HepG2 (cell line): ENCODE results near the gene RTBDN. TPM values are rescaled to one million over a fixed set of nuclear protein-coding genes. Genes with fewer than 3 reads are reported as not detected.

Experiments used
- CBFB ChIP-seq: sonication (generic); formaldehyde crosslinking; IDR thresholded peaks from 2 replicates; pipeline ENCODE4 v1.4.0; 2020; ENCODE audit warnings: missing genetic modification reagents
- FOXO1 ChIP-seq: sonication (generic); formaldehyde crosslinking; IDR thresholded peaks from 2 replicates; pipeline ENCODE4 v1.4.0; 2020; ENCODE audit warnings: missing genetic modification reagents
- HNRNPL ChIP-seq: fragments of 200-400 bp; formaldehyde crosslinking; IDR thresholded peaks from 2 replicates; pipeline ENCODE4 v1.6.1; 2017; ENCODE audit warnings: mild to moderate bottlenecking, low read depth, low read length
- ISL2 ChIP-seq: sonication (generic); formaldehyde crosslinking; IDR thresholded peaks from 2 replicates; pipeline ENCODE4 v1.5.0; 2020; ENCODE audit warnings: missing genetic modification reagents
- MED1 ChIP-seq: sonication (generic); formaldehyde crosslinking; IDR thresholded peaks from 2 replicates; pipeline ENCODE4 v1.4.0; 2020; ENCODE audit warnings: missing genetic modification reagents
- MEIS1 ChIP-seq: sonication (generic); formaldehyde crosslinking; IDR thresholded peaks from 2 replicates; pipeline ENCODE4 v1.9.0; 2021; ENCODE audit warnings: mild to moderate bottlenecking, missing genetic modification reagents, moderate library complexity, borderline replicate concordance
- NFKBIZ ChIP-seq: IDR thresholded peaks from 2 replicates; pipeline ENCODE4 v1.6.1; 2018; ENCODE audit warnings: missing genetic modification reagents, missing compliant biosample characterization
- PAF1 ChIP-seq: IDR thresholded peaks from 2 replicates; pipeline ENCODE4 v1.6.1; 2016; ENCODE audit warnings: missing genetic modification reagents, missing compliant biosample characterization
- RFX1 ChIP-seq: fragments of 450-650 bp; IDR thresholded peaks from 2 replicates; pipeline ENCODE4 v1.6.1; 2017
- TARDBP ChIP-seq: sonication (generic); formaldehyde crosslinking; IDR thresholded peaks from 2 replicates; pipeline ENCODE4 v1.8.0; 2022; ENCODE audit warnings: mild to moderate bottlenecking, missing genetic modification reagents
- ZBTB21 ChIP-seq: sonication (generic); formaldehyde crosslinking; IDR thresholded peaks from 2 replicates; pipeline ENCODE4 v1.4.0; 2020; ENCODE audit warnings: missing genetic modification reagents
- ZC3H13 ChIP-seq: sonication (generic); formaldehyde crosslinking; IDR thresholded peaks from 2 replicates; pipeline ENCODE4 v1.8.1; 2023; ENCODE audit warnings: mild to moderate bottlenecking, missing genetic modification reagents, moderate library complexity
- ZKSCAN8 ChIP-seq: IDR thresholded peaks from 2 replicates; pipeline ENCODE4 v1.6.1; 2016; ENCODE audit warnings: borderline replicate concordance, missing genetic modification reagents, missing compliant biosample characterization
- ZNF510 ChIP-seq: sonication (generic); formaldehyde crosslinking; IDR thresholded peaks from 2 replicates; pipeline ENCODE4 v1.4.0; 2020; ENCODE audit warnings: low read depth, mild to moderate bottlenecking, missing genetic modification reagents
- ZNF607 ChIP-seq: sonication (generic); formaldehyde crosslinking; IDR thresholded peaks from 2 replicates; pipeline ENCODE4 v1.5.1; 2020; ENCODE audit warnings: missing genetic modification reagents, mild to moderate bottlenecking, borderline replicate concordance
- polyA plus RNA-seq, 8 experiments: library from polyadenylated mRNA; depleted of rRNA in 3 of 8; stranded (reverse) in 7 of 8; unstranded in 1 of 8; fragments of >200 nt; fragmentation: Illumina TruSeq in 4 of 8; extraction: Trizol in 4 of 8; gene quantifications; 2 replicates each; pipeline versions ENCODE4 v1.2.1 to v1.2.3, GENCODE V29; 2011 to 2016; ENCODE audit warnings: low read depth in 4 of 8, missing spikeins in 1 of 8, mixed read lengths in 1 of 8; ENCODE audit not compliant: insufficient read depth in 1 of 8
- total RNA-seq, 5 experiments: library from RNA; depleted of rRNA; stranded (reverse); fragments of >200 nt; fragmentation: Illumina TruSeq; extraction: Trizol; gene quantifications; 2 replicates each; pipeline ENCODE4 v1.2.3, GENCODE V29; 2016; ENCODE audit warnings: low read depth in 1 of 5
- TF ChIP-seq, protein P1 (sequence below): conservative IDR thresholded peaks from 2 replicates; pipeline ENCODE4 v1.6.1; 2018; ENCODE audit warnings: missing genetic modification reagents
- TF ChIP-seq, protein P2 (sequence below): sonication (generic); formaldehyde crosslinking; IDR thresholded peaks from 2 replicates; pipeline ENCODE4 v1.5.1; 2020; ENCODE audit warnings: missing genetic modification reagents, mild to moderate bottlenecking, borderline replicate concordance
- TF ChIP-seq, protein P3 (sequence below): sonication (generic); formaldehyde crosslinking; conservative IDR thresholded peaks from 2 replicates; pipeline ENCODE4 v1.4.0; 2020; ENCODE audit warnings: missing genetic modification reagents
- TF ChIP-seq, protein P4 (sequence below): sonication (generic); formaldehyde crosslinking; IDR thresholded peaks from 2 replicates; pipeline ENCODE4; 2020; ENCODE audit warnings: missing genetic modification reagents, mild to moderate bottlenecking, borderline replicate concordance
- TF ChIP-seq, protein P5 (sequence below): sonication (generic); formaldehyde crosslinking; IDR thresholded peaks from 2 replicates; pipeline ENCODE4 v1.9.0; 2022; ENCODE audit warnings: missing genetic modification reagents, mild to moderate bottlenecking, borderline replicate concordance

RTBDN gene
- total and polyA plus RNA-seq, 2 of the 13 experiments (the other 11 are each of a cell fraction or from before 2014, with no cell fraction given) = 0.27 to 0.48 TPM

DNA sequence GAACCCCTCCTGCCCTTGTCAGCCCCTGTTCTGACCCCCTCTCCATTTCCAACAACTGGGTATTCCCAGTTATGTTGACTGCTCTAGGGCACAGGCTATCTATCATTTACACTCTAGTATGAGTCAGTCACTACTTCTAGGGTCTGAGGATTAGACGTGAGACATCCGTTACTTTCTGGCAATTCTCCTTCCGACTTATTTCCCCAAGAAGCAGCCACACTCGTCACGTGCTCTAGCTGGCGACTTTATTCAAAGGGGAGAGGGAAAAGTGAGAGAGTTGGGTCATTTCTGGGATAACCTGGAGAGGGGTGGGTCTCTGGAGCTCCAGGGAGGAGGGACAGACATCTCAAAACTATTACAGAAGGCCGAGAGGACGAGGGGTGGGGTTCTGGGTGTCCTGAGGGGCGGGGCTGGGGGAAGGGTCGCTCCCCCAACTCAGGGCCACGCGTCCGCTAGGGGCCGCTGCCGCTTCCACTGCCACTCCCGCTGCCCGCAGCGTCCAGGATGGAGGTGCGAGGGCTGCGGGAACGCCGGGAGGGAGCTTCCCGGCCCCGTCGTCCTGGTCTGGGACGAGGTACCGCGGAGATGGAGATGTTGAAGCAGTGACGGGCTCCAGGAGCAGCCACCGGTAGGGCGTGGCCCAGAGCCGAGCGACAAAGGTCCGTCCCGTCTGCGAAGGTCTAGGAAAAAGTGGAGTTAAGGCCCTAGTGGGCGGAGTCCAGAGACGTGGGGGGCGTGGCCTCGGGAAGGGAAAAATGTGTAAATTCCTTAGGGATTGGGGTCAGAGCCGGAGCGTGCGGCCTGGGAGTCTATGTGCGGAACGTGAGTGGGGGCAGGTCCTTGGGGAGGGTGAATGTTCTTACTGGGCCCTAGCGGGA is 8.9 kb downstream of the RTBDN start (continued):
- TF ChIP-seq, protein P1, sequence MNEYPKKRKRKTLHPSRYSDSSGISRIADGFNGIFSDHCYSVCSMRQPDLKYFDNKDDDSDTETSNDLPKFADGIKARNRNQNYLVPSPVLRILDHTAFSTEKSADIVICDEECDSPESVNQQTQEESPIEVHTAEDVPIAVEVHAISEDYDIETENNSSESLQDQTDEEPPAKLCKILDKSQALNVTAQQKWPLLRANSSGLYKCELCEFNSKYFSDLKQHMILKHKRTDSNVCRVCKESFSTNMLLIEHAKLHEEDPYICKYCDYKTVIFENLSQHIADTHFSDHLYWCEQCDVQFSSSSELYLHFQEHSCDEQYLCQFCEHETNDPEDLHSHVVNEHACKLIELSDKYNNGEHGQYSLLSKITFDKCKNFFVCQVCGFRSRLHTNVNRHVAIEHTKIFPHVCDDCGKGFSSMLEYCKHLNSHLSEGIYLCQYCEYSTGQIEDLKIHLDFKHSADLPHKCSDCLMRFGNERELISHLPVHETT = 0 out of 2 replicates have a peak, but pooled peaks have one; percentile 29
- TF ChIP-seq ISL2 (CRISPR knock-in tag) (no peak), RFX1 (no peak), ZNF607 (CRISPR knock-in tag) (0 out of 2 replicates have a peak, but pooled peaks have one; percentile 53), ZNF510 (CRISPR knock-in tag) (no peak), ZBTB21 (CRISPR knock-in tag) (no peak), ZC3H13 (no peak), HNRNPL (no peak), CBFB (CRISPR knock-in tag) (0 out of 2 replicates have a peak, but pooled peaks have one; percentile 56), NFKBIZ (0 out of 2 replicates have a peak, but pooled peaks have one; percentile 48), PAF1 (CRISPR knock-in tag) (no peak), FOXO1 (CRISPR knock-in tag) (0 out of 2 replicates have a peak, but pooled peaks have one; percentile 26), MEIS1 (CRISPR knock-in tag) (no peak), MED1 (CRISPR knock-in tag) (0 out of 2 replicates have a peak, but pooled peaks have one; percentile 41), TARDBP (CRISPR knock-in tag) (no peak), ZKSCAN8 (CRISPR knock-in tag) (no peak)
- TF ChIP-seq, protein P2, sequence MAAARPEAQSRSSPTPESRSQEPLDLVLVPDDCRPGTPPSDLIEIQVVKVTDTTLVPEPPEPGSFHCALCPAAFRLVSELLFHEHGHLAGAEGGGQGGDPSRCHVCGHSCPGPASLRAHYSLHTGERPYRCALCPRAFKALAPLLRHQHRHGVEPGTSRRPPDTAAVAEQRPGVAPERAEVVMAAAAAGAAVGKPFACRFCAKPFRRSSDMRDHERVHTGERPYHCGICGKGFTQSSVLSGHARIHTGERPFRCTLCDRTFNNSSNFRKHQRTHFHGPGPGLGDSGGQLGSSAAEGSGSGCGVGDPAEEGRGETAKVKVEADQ (CRISPR knock-in tag) = no peak
- TF ChIP-seq, protein P3, sequence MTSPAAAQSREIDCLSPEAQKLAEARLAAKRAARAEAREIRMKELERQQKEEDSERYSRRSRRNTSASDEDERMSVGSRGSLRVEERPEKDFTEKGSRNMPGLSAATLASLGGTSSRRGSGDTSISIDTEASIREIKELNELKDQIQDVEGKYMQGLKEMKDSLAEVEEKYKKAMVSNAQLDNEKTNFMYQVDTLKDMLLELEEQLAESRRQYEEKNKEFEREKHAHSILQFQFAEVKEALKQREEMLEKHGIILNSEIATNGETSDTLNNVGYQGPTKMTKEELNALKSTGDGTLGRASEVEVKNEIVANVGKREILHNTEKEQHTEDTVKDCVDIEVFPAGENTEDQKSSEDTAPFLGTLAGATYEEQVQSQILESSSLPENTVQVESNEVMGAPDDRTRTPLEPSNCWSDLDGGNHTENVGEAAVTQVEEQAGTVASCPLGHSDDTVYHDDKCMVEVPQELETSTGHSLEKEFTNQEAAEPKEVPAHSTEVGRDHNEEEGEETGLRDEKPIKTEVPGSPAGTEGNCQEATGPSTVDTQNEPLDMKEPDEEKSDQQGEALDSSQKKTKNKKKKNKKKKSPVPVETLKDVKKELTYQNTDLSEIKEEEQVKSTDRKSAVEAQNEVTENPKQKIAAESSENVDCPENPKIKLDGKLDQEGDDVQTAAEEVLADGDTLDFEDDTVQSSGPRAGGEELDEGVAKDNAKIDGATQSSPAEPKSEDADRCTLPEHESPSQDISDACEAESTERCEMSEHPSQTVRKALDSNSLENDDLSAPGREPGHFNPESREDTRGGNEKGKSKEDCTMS (CRISPR knock-in tag) = no peak
- TF ChIP-seq, protein P4, sequence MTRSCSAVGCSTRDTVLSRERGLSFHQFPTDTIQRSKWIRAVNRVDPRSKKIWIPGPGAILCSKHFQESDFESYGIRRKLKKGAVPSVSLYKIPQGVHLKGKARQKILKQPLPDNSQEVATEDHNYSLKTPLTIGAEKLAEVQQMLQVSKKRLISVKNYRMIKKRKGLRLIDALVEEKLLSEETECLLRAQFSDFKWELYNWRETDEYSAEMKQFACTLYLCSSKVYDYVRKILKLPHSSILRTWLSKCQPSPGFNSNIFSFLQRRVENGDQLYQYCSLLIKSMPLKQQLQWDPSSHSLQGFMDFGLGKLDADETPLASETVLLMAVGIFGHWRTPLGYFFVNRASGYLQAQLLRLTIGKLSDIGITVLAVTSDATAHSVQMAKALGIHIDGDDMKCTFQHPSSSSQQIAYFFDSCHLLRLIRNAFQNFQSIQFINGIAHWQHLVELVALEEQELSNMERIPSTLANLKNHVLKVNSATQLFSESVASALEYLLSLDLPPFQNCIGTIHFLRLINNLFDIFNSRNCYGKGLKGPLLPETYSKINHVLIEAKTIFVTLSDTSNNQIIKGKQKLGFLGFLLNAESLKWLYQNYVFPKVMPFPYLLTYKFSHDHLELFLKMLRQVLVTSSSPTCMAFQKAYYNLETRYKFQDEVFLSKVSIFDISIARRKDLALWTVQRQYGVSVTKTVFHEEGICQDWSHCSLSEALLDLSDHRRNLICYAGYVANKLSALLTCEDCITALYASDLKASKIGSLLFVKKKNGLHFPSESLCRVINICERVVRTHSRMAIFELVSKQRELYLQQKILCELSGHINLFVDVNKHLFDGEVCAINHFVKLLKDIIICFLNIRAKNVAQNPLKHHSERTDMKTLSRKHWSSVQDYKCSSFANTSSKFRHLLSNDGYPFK (CRISPR knock-in tag) = 0 out of 2 replicates have a peak, but pooled peaks have one; percentile 41
- TF ChIP-seq, protein P5, sequence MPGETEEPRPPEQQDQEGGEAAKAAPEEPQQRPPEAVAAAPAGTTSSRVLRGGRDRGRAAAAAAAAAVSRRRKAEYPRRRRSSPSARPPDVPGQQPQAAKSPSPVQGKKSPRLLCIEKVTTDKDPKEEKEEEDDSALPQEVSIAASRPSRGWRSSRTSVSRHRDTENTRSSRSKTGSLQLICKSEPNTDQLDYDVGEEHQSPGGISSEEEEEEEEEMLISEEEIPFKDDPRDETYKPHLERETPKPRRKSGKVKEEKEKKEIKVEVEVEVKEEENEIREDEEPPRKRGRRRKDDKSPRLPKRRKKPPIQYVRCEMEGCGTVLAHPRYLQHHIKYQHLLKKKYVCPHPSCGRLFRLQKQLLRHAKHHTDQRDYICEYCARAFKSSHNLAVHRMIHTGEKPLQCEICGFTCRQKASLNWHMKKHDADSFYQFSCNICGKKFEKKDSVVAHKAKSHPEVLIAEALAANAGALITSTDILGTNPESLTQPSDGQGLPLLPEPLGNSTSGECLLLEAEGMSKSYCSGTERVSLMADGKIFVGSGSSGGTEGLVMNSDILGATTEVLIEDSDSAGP = 0 out of 2 replicates have a peak, but pooled peaks have one; percentile 48
